Stimulated activated CD8-positive, alpha-beta memory T cell treated with anti-CD3 and anti-CD28 coated beads, Interleukin-4, amount 100 ng/mL, for 4 hours (primary cell): Measurements from ENCODE around the gene TTYH3.

Source experiments
- DNase-seq, 2 donors: peaks; one replicate each; pipeline ENCODE4 v3.0.0-alpha.2; 2020; ENCODE audit warnings: low read depth in 2 of 2, low spot score in 1 of 2

The TTYH3 gene

DNA sequence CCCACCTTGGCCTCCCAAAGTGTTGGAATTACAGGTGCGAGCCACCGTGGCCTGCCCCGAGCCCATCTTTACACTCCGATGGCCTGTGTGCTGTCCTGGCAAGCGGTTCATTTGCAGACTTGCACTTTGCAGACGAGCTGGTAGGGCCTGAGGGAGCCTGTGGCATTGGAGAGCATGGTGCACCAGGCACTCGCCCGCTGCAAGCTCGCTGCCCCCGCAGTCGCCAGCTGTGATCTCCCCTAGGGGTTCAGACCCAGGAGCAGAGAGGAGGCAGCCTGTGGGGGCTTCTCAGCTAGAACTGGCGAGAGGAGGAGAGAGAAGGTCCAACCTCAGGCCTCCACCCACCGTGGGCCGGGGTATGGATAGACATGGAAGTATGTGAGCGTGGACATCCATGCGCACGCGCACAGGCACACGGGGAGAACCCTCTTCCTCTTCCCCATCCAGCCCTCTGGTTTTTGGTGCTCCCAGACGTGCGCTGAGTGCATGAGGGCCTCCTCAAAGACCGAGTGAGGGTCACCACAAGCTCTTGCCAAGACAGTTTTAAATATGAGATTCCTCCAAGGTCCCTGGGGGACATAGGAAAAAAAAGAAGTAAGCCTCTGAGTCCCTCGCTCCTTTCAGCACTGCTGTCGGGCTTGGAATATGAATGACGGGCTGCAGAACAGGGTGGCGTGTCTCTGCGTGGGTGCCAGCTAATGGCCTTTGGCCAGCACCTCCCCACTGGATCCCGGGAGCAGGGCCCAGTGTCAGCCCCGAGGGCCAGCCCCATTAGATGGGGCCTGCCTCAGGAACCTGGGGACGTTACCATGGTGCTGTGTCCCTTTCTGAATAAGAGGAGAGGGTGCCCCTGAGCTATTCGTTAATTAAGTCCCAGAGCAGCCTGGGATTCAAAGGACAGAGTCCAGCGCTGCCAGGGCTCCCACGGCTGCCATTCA is 15.1 kb upstream of the TTYH3 start:
- no peak for DNase-seq

DNA sequence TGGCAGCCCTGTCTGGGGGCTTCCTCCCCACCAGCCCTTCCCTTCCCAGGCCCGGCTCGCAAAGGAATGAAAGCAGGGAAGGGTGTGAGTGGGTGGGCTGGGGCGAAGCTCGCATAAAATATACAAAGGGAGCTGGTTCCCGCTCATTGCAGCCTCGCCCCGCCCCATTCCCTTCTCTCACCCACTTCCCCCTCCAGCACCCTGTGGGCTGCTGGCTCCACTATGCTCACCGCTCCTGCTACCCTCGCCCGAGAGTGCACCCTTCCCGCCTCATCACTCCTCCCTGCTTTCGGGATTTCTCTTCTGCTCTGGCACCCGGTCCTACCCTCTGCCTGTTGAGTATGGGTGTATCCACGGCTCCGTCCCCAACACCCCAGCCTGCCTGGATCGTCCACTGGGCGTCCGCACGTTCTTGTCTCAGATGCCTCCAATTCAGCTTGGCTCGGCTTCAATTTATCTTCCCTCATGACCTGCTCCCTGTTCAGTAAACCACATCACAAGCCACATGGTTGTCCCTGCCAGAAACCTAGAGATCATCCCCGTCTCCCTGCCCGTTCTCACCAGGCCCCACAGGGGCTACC is 14.4 kb upstream of the TTYH3 start:
- DNase-seq = no peak

DNA sequence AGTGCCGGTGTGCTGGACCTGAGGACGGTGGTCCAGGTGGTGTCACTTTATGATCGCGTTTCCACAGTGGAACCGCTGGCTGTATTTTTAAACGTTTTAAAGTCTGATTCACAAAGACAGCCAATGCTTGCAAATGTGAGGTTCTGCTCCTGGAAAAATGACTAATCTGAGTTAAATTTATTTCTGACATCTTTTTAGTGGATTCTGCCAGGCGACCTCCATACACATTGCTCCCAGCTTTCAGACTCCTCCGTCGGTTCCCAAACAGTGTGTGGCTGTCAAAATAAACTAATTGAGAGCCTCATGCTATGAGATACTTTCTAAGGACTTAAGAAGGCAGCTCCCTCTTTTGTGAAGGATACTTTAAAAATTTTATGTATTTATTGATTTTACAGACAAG is 12.7 kb upstream of the TTYH3 start:
- no peak for DNase-seq

DNA sequence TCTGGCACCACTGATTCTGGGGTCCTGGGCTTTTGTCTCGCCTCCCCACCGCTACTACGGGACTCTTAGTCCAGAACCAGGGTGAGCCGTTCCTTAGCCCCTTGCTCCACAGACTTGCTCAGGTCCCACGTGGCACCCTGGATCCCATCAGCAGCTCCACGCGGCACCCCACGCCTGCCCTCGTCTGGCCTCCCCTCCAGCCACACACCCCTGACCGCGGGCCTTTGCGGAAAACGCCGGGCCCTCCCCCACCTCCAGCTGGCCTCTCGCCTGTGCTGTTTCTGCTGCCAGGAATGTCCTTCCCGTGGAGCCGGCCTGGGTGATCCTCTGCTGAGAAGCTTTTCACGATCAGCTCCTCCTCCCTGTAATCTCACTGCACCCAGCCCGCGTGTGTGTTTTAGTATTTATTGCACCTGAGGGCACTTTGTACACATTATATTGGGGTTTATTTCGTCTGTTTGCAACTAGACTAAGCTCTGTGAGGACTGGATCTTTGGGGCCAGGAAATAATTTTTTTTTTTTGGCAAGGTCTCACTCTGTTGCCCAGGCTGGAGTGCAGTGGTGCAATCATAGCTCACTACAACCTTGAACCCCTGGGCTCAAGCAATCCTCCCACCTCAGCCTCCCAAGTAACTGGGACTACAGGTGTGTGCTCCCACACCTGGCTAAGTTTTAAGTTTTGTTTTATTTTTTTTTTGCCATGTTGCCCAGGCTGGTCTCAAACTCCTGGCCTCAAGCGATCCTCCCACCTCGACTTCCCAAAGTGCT is 10.5 kb upstream of the TTYH3 start:
- no peak for DNase-seq

DNA sequence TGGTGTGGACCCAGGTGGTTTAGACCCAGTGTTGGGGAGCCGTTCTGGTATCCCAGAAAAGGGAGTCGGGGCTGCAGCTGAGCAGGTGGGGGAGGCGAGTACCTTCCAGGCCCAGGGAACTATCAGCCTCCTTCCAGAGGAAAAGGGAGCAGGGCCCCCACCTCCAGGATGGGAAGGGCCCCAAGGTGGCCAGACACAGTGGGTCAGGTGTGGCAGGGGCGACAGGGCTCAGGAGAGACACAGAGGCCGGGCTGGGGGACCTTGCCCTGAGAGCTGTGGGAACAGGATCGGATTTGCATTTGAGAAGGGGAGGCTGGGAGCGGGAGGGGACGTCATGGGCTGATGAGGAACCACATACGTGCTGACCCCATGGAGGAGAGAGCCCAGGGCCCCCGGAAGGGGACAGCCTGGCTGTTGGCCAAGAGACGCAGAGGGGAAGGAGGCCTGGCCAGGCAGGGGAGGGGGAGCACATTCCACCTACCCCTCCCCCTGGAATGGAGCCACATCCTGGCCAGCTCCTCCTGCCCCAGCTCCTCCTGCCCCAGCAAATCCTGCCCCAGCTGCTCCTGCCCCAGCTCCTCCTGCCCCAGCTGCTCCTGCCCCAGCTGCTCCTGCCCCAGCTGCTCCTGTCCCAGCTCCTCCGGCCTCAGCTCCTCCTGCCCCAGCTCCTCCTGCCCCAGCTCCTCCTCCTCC is 9.7 kb upstream of the TTYH3 start:
- DNase-seq = no peak

DNA sequence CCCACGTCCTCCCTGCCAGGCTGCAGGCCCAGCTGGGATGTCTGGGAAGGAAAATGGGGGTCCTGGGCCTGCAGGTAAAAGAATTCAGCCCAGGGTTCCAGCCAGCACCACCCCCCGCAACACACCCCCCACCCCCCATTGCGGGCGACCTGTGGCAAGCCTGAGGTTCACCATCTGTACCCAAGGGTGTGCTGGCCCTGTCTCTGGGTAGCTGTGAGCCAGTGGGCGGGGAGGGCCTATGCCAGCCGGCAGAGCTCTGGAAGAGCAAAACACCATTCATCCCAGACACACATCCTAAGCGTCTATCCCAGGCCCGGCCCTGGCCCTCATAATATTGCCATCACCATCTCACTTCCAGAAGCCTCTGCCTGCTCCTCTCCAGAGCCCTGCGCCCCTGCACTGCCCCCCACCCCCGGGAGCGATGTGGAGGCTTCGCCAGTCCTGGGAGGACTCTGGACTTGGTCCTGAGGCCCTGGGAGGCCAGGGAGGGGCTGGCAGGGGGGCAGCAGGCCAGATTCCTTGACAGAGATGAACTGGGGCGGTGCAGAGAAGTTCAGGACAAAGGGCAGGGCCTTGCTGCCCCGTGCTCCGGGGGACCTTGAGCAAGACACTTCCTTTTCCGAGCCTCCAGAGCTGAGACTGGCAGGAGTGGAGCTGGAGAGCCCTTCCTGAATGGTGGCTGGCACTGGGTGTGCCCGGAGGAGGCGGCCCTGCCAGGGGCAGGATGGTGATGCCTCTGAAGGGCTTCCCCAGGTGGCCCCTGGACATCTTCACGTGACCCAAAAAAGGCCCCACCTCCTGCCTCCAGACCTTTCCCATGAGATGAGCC is 8.7 kb upstream of the TTYH3 start:
- DNase-seq = no peak

DNA sequence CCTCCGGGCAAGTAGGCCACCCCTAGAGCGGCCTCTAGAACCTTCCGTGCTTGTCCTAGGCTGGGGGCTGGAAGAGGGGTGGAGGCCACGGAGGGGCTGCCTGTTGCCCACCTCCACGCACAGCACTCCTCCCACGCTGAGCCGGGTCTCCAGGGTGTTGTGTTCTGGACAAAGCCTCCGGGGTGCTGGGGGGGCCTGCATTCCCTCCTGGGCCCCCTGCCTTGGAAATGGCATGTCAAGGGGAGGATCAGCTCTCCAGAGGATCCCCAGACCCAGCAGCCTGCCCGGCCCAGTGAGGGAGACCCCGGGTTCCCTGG is 8.1 kb upstream of the TTYH3 start:
- no peak for DNase-seq

DNA sequence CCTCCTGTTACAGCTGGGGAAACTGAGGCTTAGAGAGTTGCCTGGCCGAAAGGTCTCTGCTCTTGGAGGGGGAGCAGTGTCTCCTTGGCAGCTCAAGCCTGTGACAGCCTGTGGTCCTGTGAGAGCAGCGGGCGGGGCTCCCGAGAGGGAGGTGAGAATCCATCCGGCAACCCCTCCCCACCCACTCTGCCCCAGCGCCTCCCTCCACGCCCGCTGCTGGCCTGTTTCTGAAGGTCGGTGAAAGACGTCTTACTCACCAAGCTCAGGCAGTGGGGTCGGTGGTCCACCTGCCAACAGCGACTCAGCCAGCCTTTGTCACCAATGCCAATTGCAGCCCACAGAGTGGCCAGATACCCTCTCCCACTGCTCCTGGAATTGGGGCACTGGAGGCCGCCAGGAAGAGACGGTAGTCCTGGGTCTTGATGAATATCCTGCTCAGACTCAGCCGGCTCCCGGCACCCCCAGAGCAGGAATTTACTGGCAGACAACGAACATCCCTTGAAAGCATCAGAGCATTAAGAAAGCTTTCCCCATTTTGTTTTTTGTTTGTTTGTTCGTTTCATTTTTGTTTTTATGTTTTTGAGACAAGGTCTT is 7.4 kb upstream of the TTYH3 start:
- no peak for DNase-seq

DNA sequence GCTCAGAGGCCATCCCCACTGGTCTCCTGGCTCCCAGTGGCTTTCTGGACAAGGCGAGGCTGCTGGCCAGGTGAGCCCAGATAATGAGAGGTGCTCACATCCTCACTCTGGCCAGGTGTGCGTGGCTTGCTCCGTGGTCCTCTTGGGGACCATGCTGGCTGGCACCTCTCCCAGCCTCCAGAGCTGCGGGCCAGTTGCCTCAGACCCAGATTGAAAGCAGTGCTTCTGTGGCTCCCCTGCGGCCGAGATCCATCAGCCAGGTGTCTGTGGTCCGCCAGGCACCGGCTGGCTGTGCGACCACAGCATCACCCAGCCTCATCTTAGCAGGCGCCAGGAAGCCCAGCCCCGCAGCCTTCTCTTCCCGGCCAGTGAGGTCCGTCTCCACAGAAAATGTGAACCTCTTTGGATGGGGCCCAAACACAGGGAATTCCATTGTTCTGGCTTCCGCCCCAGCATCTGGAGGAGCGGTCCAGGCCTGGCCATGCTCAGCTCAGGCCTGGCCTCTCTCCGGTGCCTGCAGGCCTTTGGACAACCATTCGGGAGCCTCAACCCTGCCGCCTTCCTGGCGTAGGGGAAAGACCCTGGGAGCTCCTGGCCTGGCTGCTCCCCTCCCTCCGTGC is 5.2 kb upstream of the TTYH3 start:
- no peak for DNase-seq

DNA sequence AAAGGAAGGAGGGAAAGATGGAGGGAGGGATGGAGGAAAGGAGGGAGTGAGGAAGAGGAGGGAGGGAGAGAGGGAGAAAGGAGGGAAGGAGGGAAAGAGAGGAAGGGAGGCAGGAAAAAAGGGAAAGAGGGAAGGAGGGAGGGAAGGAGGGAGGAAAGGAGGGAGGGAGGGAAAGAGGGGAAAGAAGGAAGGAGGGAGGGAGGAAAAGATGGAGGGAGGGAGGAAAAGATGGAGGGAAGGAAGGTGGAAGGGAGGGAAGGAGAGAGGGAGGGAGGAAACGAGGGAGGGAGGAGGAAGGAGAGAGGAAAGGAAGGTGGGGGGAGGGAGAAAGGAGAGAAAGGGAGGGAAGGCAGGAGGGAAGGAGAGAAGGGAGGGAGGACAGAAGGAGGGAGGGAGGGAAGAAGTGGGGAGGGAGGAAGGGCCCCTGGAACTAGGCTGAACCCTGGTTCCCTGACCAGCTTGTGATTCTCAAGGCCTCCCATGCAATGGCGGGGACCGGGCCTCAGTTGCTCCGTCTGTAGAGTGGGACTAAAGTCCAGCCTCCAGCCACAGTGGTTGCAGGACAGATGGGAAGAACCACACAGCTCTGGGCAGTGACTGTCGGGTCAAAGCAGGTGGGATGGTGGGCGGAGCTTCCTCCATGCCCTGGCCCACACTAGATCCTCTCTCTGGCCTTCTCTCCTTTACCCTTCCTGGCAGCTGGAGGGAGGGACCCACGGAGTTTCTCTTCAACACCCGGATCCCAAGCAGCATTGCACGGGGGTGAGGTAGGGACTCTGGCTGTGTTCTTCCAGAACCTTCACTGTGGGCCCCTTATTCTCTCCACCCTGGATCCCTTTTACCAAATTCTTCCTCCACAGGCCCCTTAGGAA is 4.3 kb upstream of the TTYH3 start:
- no peak for DNase-seq

DNA sequence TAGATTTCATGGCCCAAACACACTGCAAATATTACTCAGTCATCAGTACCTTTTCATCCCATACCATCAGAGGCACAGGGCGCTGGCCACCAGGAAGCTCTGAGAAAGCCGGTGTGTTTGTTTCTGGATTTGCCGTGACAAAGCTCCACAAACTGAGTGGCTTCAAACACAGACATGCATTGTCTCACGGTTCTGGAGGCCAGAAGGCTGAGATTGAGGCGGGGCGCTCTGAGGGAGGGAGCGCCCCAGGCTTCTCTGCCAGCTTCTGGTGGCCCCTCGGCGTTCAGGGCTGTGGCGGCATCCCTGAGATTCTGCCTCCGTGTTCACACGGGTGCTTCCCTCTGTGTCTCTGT is 3.7 kb upstream of the TTYH3 start:
- DNase-seq = no peak

DNA sequence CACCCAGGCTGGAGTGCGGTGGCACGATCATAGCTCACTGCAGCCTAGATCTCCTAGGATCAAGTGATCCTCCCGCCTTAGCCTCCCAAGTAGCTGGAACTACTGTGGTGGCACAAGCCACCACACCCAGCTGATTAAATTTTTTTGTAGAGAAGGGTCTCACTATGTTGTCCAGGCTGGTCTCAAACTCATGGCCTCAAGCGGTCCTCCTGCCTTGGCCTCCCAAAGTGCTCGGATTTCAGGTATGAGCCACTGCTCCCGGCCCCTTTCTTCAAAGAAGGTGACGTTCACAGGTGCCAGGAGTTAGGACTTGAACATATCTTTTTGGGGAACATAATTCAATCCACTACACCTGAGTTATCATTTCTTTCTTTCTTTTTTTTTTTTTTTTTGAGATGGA is 2.9 kb upstream of the TTYH3 start:
- DNase-seq = no peak

DNA sequence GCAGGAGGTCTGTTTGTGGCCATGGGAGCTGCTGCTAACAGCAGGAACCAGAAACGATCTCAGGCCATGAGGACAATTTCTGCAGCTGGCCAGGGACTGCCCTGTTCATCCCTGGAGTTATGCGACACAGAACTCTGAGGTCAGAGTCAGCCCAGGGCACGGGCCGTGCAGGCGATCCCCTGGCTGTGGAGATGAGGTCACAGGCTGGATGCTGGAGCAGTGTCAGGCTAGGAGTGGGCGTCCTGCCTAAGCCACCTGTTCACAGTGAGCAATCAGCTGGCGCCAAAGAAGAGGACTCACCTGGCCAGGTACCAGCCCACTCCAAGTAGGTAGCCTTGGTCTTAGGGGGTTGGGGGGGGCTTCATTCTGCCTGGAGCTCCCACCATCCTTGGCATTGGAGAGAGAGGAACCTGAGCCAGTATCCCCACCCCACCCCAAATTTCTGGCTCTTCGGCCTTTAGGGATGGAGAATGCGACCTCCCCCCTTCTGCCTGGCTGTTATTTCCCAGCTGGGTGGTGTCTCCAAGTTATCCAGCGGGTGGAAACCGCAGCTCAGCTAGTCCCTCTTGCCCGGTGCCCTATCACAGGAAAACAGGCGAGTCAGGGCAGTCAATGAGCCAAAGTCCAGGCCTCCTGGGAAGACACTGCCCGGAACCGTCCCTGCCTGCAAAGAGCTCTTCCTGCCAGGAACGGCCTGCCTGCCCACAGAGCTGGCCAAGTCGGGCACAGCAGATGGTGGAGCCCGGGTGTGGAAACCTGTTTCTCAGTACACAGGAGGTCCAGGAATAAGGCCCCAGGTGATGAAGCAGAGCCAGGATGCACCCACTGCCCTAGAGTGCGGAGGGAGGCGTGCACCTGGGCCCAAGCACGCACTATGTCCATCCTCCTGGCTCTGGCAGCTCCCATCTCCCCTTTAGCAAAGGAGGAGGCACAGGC is 1.8 kb upstream of the TTYH3 start:
- no peak for DNase-seq

DNA sequence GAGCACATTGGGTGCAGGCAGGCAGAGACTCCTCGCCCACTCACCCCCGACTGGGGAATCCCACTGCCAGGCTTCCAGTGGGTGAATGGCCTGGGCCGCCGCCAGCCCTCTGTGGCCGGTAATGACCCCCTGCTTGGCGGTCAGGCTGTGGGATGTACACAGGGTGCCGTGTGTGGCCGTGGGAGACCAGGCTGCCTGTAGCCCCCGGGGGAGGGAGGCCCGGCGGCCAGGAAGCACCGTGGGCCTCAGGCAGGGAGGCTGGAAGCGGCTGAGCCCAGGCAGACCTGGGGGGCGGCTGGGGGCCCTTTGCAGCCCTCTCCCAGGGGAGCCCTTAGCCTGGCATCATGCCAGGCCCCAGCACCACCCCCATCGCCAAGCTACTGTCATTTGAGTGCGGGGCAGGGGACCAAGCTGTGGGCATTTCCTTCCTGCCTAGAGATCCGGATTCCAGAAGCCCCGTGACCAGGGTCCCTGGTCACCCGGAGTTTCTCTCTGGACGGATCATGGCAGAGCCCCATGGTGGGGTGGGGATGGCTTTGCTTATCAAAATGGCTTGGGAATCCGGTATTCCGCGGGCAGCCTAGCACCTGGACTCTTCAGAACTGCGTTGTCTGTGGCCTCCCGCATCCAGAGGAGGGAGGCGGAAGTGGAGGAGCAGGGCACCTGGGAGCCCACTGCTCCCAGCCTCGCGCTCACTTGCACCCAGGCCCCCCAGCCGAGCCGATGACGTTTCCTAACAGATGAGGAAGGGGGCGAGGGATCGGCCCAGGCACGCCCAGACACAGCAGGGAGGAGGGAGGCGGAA is 1.1 kb downstream of the TTYH3 start:
- DNase-seq = no peak

DNA sequence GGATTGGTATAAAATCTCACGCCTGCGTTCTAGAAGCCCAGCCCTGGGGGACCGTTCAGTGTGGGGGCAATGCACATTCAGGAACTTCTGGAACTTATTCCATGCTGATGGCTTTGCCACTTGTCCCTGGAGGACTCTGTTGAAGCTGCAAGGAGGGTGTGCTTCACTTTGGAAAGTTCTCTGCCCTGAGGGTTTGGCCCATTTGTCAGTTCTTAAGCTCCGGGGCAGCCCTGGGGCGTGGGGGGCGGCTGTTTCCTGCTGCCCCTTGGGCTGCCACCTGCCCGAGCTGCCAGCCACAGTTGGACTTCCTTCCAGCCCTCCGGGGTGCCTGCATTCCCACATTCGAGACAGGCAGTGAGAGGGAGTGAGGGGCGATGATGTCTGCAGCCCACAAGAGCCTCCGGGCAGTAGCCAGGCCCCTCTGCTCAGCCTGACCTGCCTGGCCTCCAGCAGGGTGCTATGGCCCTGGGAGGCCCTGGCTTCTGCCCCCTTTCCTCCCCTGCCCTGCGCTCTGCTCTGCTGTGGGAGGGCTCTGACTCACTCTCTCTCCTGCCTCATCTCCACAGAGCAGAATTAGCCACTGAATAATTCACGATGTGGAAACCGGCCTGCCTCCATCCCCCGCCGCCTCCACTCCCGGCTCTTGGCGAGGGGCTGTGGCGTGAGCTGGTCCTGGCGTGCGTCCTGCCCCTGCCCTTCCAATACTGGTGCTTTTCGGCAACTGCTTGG is 1.9 kb downstream of the TTYH3 start:
- DNase-seq = no peak
